HG03575 (cell line): Measurements from ENCODE around the gene FBXO36.
A peak's percentile ranks its signal among the peaks of the same experiment; 100 is the strongest.
"Not testable (repeated sequence)": the region's sequence is repeated elsewhere in the genome, so short reads cannot be mapped to it uniquely, and the experiment has no call there.

Experiments used
- ATAC-seq: cut with Tn5 transposase; IDR thresholded peaks from one replicate; pipeline ENCODE4 v1.9.1; 2021; ENCODE audit not compliant: unreplicated experiment, insufficient number of reproducible peaks, low FRiP score; ENCODE audit errors: extremely low read depth

FBXO36 gene

DNA sequence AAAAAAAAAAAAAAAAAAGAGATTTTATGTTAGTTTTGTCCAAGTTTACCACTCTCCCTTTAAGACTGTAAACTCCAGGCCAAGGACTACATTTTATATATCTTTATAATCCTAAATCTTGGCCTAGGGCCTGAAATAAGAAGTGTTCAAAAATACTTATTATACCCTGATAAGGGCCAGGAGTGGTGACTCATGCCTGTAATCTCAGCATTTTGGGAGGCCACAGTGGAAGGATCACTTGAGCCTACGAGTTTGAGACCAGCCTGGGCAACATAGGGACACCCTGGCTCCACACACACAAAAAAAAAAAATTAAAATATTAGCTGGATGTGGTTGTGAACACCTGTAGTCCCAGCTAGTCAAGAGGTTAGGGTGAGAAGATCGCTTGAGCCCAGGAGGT lies 13.2 kb upstream of the FBXO36 start:
- no peak for ATAC-seq

DNA sequence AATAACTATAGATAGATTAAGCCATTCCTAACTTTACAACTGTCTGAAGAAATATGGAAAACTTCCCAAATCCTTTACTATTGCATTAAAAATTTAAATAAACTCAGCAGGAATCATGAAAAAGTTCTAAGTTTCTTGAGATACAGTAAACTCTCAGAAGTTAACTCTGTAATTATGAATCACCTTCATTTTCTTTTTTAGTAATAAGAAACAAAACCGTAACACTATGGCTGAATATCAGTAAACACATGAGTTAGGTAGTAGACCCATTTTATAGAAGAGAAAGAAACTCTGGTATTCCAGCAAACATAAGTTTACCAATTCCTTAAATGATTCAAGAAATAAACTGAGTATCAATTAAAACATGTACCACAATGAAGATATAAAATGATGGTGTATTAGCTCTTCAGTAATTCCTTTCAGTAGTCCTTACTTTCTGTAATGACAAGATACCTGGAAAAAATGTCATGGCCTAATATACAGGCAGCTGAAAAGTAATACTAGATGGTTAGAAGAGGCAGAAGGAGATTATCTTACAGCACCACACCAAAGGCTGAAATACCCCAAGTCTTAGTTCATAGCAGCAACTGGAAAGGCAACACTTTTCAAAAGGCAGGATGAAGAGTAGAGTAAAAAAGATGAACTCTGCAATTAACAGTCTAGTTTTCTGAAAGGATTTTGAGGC lies 12.0 kb upstream of the FBXO36 start:
- ATAC-seq = no peak

DNA sequence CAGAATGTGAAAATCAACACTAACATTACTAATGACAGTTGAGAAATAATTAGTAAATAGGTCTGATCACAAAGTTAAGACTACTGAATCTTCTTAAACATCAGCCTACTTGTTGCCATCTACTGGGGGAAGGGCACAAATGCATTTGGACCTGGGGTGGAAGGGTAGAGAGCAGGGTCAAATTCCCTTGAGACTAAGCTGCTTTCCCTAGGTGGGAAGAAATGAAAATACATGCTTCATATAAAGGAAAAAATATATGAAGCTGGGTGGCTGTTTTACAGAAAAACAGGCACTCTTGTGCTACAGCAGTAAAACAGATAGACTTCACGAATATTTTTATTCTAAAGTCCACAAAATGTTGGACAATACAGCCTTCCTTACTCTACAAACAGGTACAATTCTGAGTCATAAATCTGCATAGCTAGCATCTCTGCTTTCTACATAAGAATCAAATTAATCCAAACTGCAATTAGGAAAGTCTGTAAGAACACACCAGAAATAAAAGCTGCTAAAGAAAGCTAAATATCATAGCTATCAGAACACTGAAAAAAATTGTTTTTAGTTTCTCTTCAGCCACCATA lies 11.4 kb upstream of the FBXO36 start:
- ATAC-seq = no peak

DNA sequence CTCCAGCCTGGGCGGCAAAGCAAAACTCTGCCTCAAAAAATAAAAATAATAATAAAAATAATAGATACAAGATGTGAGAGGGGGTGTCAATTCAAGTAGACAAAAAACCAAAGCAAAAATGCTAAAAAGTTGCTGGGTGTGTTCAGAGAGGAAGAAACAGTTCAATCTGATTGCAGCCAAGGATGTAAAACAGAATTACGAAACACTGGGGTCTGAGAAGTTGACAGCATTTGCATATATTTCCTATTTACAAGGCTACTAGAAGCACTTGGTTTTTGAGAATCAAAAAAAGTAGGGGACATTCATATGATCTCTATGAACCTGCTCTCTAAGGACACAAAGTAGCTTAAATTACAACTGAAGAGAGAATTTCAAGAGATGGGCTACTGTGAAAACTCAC lies 8.1 kb upstream of the FBXO36 start:
- ATAC-seq = no peak

DNA sequence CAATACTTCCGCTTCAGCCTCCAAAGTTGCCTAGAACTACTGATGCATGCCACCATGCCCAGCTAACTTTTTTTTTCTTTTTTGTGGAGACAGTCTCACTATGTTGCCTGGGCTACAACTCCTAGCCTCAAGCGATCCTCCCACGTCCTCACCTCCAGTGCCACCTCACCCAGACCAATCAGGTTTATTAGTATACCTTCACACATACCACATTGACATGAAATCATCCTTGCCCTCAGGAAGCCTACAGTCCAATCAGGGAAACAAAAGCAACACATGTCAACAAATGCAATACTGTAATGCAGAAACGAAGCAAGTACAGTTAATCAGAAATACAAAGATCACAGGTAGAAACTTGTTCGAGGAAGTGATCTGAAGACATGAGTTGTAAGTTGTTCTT lies 4.5 kb upstream of the FBXO36 start:
- no peak for ATAC-seq

DNA sequence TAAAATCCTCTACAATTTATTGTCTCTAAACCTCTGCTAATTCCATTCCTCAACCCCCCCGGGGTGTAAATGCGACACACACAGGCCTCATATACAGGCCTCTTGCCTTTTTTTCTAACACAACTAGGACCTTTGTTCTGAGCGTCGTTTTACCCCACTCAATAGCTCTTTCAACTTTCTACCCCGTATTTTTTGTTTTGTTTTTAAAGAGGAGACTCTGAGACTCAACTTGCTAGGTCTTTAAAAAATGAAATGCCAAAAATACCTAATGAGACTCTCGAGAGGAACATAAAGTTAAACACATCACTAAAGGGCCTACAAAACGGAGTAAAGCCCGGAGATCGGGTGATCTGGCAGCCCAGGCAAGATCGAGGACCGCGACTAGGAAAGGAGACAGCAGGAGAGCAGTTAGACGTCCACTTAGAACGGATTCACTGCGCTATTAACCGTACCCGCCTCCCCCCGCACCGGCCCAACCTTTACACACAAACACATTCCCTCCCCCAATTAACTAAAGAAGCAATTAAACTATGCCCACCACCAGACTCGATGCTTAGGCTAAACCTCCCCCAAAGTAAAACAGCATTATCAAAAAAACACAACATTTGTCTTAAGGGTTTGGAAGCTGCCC lies 2.2 kb upstream of the FBXO36 start:
- no peak for ATAC-seq

DNA sequence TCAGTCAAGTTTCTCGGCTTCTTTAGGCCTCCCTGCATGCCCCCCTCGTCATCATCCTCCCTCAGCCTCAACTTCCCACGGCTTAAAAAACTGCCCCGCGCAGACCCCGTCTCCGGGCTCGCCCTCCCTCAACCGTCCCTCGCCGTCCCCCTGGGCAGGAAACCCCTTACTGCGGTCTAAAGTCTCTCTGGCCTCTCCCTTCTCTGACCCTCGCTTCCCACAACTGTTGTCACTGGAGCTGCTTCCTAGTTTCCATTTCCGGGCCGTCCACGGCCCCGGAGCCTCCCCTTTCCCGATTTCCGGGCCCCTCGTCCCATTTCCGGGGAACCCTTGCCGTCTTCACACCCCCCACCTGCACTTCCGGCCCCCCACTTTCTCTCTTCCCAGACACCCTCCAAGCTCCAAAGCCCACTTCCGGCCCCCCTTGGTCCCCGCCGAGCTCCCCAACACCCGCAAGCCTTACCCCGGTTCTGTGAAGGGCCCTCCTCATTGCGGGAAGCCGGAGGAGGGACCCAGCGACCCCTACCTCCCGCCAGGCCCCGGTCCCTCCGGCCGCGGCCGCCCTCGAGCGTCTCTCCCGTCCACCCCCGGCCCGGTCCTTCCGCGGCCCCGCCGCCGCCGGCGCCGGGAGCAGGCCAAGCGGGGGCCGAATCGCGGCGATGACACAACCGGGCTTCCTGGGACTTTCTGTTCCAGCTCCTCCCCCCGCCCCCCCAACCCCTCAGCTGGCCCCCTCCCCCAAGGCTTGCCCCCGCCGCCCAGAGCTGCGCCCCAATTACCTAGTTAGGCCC lies 1.0 kb upstream of the FBXO36 start:
- no peak for ATAC-seq

DNA sequence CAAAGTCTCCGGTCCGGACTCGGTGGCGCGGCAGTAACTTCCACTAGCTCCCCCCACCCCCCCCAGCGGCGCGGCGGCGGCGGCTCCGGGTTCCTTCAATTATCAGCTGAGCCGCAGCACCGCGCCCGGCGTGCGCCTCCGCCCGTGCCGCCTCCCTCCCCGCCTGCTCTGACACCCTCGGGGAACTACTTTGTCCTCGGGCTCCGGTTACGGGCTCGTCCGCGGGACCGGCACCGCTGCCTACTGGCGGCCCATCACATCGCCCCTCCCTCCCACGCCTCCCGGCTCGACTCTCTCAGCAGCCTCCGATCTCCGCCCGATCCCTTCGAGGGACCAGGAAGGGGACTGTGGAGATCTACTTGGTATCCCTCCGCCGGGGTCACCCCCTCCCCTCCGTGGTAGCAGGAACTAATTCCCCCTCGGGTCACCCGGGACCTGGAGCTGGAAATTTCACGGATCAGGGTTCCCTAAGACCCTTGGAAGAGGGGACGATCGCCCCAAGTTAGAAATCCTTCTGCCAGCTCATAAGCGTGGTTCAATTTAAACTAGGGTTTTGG lies 333 bp upstream of the FBXO36 start, which contains the start of gene TRIP12:
TSS of gene TRIP12 (minus strand) at position 118 of the 557 bp plus-strand sequence. CDS start 41,930 bp downstream, outside the sequence.
- ATAC-seq = peak; percentile 32

DNA sequence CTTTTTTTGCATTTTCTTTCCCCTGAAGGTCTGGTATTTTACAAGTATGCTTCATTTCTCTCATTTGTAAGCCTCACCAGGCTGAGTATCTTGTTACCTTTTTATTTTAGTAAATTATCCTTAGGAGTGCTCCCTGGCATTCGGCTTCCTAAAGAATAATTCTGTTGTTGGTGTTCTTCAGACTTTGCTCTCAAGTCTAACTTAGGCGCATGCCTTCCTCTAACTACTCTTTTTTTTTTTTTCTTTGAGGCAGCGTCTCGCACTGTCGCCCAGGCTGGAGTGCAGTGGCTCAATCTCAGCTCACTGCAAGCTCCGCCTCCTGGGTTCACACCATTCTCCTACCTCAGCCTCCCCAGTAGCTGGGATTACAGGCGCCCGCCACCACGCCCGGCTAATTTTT lies 2.2 kb downstream of the FBXO36 start:
- not testable (repeated sequence) for ATAC-seq

DNA sequence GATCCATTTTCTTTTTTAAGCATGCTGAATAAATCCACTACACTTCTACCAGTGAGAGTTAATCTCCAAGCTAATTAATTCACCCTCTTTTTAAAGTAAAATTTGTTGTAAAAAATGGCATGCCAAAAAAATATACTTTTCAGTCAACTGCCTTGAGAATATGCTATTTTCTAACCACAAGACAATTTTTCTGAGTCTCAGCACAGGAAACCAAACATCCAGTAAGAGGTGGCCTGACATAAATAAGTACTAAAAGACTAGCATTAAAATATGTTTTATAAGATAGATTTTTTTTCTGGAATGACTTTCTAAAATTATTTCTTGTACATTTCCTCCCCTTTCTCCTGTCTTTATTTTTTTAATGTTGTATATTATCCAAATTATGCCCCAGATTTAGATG lies 2.9 kb downstream of the FBXO36 start:
- no peak for ATAC-seq

DNA sequence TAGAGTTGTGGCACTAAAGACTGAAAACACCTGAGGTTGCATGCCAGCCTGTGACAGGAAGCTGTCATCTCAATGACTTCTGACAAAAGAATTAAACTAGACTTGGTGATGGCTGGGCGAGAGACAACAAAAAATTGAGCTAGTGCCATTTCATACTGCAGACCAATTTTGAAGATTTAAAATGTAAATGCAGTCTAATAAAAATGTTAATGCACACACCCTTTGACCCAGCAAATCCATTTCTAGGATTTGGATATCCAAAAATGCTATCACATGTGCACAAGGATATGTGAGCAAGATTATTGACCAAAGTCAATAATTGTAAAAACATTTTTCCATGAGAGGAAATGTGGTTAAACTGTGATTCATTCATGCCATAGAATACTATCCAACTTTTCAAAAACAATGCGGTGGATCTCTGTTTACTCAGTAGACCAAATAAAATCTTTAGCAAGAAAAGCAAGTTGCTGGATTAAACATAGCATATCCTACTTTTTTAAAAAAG lies 5.6 kb downstream of the FBXO36 start:
- no peak for ATAC-seq

DNA sequence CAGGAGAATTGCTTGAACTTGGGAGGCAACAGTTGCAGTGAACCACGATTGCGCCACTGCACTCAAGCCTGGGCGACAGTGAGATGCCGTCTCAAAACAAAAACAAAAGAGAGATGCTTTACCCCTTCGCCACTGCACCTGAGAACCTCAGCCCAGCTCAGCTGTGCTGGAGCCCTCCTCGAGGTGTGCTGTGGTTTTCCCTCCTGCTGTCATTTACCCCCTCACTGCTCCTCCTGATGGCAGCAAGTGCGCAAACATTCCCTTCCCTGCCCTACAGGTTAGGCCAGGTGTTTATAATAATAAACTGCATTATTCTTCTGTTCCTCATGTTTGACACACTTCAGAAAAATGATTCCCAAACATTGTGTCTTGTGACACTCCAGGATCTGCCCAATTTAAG lies 8.4 kb downstream of the FBXO36 start:
- no peak for ATAC-seq

DNA sequence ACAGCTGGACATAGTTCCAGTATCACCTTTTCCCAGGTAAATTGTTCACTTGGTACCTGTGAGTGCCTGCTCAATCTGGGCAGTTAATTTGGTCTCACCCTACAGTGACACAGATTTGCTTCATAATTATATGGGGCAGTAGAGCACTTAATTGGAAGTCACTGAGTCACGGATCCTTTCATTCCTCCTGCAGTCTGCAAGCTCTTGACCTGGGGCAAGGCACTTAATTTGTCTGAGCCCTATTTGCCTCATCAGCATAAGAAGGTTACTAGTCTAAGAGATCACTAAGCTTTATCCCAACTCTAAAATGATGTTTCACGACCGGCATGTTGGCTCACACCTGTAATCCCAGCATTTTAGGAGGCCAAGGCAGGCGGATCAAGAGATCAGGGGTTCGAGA lies 8.9 kb downstream of the FBXO36 start:
- no peak for ATAC-seq

DNA sequence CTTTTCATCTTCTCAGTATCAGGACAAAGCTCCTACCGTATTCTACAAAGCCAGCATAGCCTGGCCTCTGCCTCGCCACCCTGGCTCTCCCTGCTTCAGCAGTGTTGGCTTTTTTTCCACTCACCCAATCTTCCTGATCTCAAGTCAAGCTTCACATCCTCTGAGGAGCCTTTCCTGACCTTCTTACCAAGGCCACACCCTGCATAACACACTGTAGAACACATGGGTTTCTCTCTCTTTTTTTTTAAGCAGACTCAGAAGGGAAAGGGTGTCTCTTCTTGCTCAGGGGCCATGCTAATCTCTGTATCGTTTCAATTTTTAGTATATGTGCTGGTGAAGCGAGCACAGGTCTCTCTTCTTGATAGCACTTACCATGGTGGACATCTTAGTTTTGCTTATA lies 15.2 kb downstream of the FBXO36 start:
- no peak for ATAC-seq

DNA sequence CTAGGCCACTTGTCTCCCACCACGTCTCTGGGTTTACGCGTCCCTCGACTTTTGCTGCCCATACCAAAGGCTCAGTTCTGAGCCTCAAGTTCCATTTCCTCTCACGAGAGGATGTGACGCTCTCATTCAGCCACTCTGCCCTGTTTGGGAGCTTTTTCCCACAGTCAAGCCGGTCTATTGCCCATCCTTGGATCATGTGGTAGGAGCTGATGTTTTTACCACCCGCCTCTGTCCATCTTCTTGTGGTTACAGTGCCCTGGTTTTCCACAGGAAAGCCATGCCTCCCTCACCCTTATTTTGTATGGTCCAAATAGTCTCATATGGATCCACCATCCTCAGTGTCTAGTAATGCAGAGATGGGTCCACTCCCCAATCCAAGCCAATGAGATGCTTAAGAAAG lies 20.4 kb downstream of the FBXO36 start:
- ATAC-seq = no peak

DNA sequence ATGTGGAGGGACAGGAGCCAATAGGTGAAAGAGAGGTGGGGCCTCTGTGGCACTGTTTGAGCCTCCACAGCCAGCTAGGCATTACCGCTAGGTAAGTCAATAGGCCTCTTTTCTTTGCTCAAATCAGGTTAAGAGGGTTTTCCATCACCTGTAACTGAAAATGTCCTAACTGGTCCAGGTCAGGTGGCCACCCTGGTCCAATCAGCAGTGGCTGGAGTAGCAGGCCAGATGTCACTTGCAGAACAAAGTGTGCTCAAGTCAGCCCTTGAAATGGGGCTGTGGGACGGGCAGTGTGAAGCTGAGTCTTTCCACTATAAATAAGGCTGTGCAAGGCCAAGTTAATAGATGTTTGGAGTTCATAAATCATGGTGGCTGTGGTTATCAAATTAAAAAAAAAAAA lies 20.9 kb downstream of the FBXO36 start:
- no peak for ATAC-seq

DNA sequence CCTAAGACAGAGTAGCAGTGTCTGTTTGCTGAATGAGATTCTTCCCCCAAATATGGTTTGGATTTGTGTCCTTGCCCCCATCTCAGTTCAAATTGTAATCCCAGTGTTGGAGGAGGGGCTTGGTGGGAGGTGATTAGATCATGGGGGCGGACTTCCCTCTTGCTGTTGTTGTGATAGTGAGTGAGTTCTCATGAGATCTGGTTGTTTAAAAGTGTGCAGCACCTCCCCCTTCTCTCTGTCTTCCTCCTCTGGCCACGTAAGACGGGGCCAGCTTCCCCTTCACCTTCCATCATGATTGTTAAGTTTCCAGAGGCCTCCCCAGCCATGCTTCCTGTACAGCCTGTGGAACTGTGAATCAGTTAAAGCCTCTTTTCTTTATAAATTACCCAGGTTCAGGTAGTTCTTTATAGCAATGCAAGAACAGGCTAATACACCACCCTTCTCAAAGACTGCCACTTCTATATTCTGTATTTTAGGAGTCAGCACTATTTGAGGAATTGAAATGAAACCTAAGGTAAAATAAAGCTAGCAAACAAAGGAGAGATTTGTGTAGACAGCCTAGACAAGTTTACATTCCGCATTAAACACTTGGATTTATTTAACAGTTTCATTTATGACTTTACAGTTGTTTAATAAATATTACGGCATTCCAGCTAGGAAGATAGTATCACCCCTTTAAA lies 21.6 kb downstream of the FBXO36 start:
- ATAC-seq = no peak

DNA sequence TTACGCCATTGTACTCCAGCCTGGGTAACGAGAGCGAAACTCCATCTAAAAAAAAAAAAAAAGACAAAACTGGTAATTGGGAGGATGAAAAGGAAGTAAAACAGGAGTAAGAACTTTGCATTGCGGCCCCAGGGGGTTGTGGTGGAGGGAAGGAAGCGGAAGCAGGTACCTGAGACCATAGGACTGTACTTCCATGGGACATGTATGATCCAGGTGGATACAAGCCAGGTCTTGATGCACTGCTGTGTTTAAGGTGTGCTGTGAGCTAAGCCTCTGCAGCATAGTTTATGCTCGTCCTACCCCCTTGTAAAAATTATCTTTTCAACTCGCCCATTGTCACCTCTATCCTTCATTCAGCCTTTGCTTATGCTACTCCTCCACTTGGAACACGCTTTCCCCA lies 23.7 kb downstream of the FBXO36 start:
- no peak for ATAC-seq

DNA sequence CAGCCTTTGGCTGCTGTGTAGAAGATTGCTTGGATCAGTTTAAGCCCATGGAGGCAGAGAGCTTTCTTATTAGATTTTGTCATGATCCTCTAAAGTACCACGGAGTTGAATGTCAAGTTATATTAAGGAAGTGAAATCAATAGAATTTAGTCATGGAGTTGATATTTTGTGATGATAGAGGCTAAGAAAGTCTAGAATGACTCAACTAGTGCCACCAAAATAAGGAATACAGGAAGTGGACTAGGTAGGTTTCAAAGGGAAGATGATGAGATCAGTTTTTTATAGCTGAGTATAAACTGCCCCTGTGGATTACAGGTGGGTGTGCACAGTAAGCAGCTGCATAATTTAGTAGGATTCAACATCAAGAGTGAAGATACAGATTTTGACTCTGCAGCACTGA lies 25.2 kb downstream of the FBXO36 start:
- ATAC-seq = no peak
